Lung (tissue), 12 donors: ENCODE results near the gene ANO8. TPM values are rescaled to one million over a fixed set of nuclear protein-coding genes. Genes with fewer than 3 reads are reported as not detected.

Experiments used
- ATAC-seq: fragments of 200-7000 bp; cut with Tn5 transposase; one replicate; pipeline ENCODE4 v1.9.1; 2020; ENCODE audit warnings: moderate number of reproducible peaks; ENCODE audit not compliant: insufficient read depth, low FRiP score
- DNase-seq, 3 donors: peaks; one replicate each; pipeline ENCODE4 v3.0.0-alpha.2; 2013 to 2017
- H3K27ac ChIP-seq, 2 donors: one replicate each; pipeline ENCODE4 v1.5.1; 2013; ENCODE audit warnings: mild to moderate bottlenecking in 2 of 2, moderate library complexity in 2 of 2, control low read depth in 1 of 2, inconsistent platforms in 1 of 2, low read depth in 1 of 2, low read length in 1 of 2
- H3K27me3 ChIP-seq, 3 donors: one replicate each; pipeline ENCODE4 v1.5.1; 2013; ENCODE audit warnings: low read length in 2 of 3; ENCODE audit not compliant: control insufficient read depth in 3 of 3, insufficient read depth in 3 of 3
- H3K36me3 ChIP-seq, 4 donors: one replicate each; pipeline ENCODE4 v1.5.1; 2013; ENCODE audit warnings: low read length in 4 of 4, mild to moderate bottlenecking in 1 of 4, moderate library complexity in 1 of 4; ENCODE audit not compliant: control insufficient read depth in 4 of 4, insufficient read depth in 4 of 4
- H3K4me1 ChIP-seq, 5 donors: one replicate each; pipeline ENCODE4 v1.5.1; 2013; ENCODE audit warnings: low read length in 5 of 5, mild to moderate bottlenecking in 2 of 5, moderate library complexity in 1 of 5; ENCODE audit not compliant: control insufficient read depth in 5 of 5, insufficient read depth in 5 of 5
- H3K4me3 ChIP-seq: one replicate; pipeline ENCODE4 v1.5.1; 2013; ENCODE audit warnings: mild to moderate bottlenecking, control low read depth, moderate library complexity
- H3K9ac ChIP-seq, 2 donors: one replicate each; pipeline ENCODE4 v1.5.1; 2013; ENCODE audit warnings: low read length in 2 of 2, control low read depth in 1 of 2; ENCODE audit not compliant: insufficient read depth in 1 of 2
- H3K9me3 ChIP-seq, 4 donors: one replicate each; pipeline ENCODE4 v1.5.1; 2013; ENCODE audit warnings: low read length in 3 of 4, mild to moderate bottlenecking in 1 of 4, moderate library complexity in 1 of 4; ENCODE audit not compliant: control insufficient read depth in 4 of 4, insufficient read depth in 3 of 4
- WGBS, 2 donors: extraction: QIAGEN DNeasy Blood & Tissue Kit; methylation state at CpG; one replicate each; pipeline ENCODE4 v1.1.7; 2013; 5-methylcytosine and 5-hydroxymethylcytosine counted together
- polyA plus RNA-seq, 2 donors: library from polyadenylated mRNA; stranded (reverse); fragments of 200-250 nt; gene quantifications; one replicate each; pipeline ENCODE4 v1.2.1, GENCODE V29; 2013
- total RNA-seq, 2 donors: library from RNA; depleted of rRNA in 1 of 2; stranded (reverse); fragments of >200 nt in 1 of 2; gene quantifications; one replicate each; pipeline ENCODE4 v1.2.1, GENCODE V29; 2014 to 2021
- TF ChIP-seq, protein P1 (sequence below): IDR thresholded peaks from 2 replicates; pipeline ENCODE4 v1.5.1; 2012; ENCODE audit warnings: mild to moderate bottlenecking; ENCODE audit errors: control extremely low read depth, extremely low read depth
- donor health status: control.
- donor health status: control.
- donor health status: Bipolar disorder and iron deficiency.
- donor health status: healthy.
- donor health status: DM: yes; HTN: yes; CAD: no.

Gene ANO8
- total and polyA plus RNA-seq, 4 donors = 7.1 to 22.5 (median 8.0) TPM

GRCh38 chr19:17339088-17339741, 4.6 kb upstream of the ANO8 start:
- no peak overlapping the region for H3K9ac ChIP-seq
- peaks cover 0 to 15% (median 5%) of the 10 kb centered on the region in 5 donors for H3K4me1 ChIP-seq

GRCh38 chr19:17338433-17339078, 3.9 kb upstream of the ANO8 start:
- peaks cover 0 to 8% (median 2%) of the 10 kb centered on the region in 4 donors for H3K36me3 ChIP-seq
- no peak overlapping the region for H3K9ac ChIP-seq
- no peaks in the 10 kb centered on the region for H3K27me3 ChIP-seq
- 93 to 97% methylated on average over 30 of the region's 30 CpGs for WGBS, 2 donors
- no peak overlapping the region for H3K4me3 ChIP-seq
- ATAC-seq = no peak
- H3K9me3 ChIP-seq = no peaks in the 10 kb centered on the region
- DNase-seq = no peak
- peaks cover 0 to 21% (median 5%) of the 10 kb centered on the region in 5 donors for H3K4me1 ChIP-seq
- no peak overlapping the region for H3K27ac ChIP-seq
- TF ChIP-seq, protein P1, sequence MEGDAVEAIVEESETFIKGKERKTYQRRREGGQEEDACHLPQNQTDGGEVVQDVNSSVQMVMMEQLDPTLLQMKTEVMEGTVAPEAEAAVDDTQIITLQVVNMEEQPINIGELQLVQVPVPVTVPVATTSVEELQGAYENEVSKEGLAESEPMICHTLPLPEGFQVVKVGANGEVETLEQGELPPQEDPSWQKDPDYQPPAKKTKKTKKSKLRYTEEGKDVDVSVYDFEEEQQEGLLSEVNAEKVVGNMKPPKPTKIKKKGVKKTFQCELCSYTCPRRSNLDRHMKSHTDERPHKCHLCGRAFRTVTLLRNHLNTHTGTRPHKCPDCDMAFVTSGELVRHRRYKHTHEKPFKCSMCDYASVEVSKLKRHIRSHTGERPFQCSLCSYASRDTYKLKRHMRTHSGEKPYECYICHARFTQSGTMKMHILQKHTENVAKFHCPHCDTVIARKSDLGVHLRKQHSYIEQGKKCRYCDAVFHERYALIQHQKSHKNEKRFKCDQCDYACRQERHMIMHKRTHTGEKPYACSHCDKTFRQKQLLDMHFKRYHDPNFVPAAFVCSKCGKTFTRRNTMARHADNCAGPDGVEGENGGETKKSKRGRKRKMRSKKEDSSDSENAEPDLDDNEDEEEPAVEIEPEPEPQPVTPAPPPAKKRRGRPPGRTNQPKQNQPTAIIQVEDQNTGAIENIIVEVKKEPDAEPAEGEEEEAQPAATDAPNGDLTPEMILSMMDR = no peak

More at GRCh38 chr19:17339088-17339741, 4.6 kb upstream of the ANO8 start:
- H3K36me3 ChIP-seq = peaks cover 0 to 8% (median 2%) of the 10 kb centered on the region in 4 donors
- 93% methylated on average over 34 of the region's 34 CpGs for WGBS, 2 donors
- H3K27me3 ChIP-seq = no peaks in the 10 kb centered on the region
- H3K4me3 ChIP-seq = no peak overlapping the region
- DNase-seq = no peak
- no peak overlapping the region for H3K27ac ChIP-seq
- no peaks in the 10 kb centered on the region for H3K9me3 ChIP-seq
- ATAC-seq = no peak
- TF ChIP-seq, protein P1 = no peak

GRCh38 chr19:17337675-17338432, 3.2 kb upstream of the ANO8 start:
- DNase-seq = no peak
- Histone ChIP-seq H3K9me3 (no peaks in the 10 kb centered on the region), H3K4me1 (peaks cover 0 to 21% (median 5%) of the 10 kb centered on the region in 5 donors), H3K27ac (peak overlapping the region; percentile 34 to 95), H3K27me3 (no peaks in the 10 kb centered on the region), H3K9ac (peak overlapping the region; percentile 16 to 51), H3K36me3 (peaks cover 0 to 8% (median 2%) of the 10 kb centered on the region in 4 donors), H3K4me3 (peak overlapping the region; percentile 74)
- TF ChIP-seq, protein P1 = no peak
- WGBS, 2 donors = 7 to 8% methylated on average over 50 of the region's 50 CpGs
- ATAC-seq = no peak
